ENCODE measurements around the gene LPAR1.

The LPAR1 gene

GRCh38 chr9:110971234-110971633, 67.0 kb downstream of the LPAR1 start:
- no peak overlapping the region for H3K27ac ChIP-seq
- H3K9me3 ChIP-seq (replicated peaks in 1 of 11): peaks cover 0 to 9% (median 0%) of the 10 kb centered on the region in 11 experiments; a peak in 1 of 22 replicates
- no peak for TF ChIP-seq Cebpa-rat (IDR thresholded peaks at IDR 0.05)
- peaks cover 0 to 11% (median 0%) of the 10 kb centered on the region in 10 experiments; a peak in 3 of 20 replicates for H3K4me1 ChIP-seq
- no peaks in the 10 kb centered on the region for H4K20me1 ChIP-seq
- H3K9ac ChIP-seq: no peak overlapping the region
- no peak overlapping the region for H3K4me2 ChIP-seq
- no peak overlapping the region for H3K4me3 ChIP-seq
- H3K36me3 ChIP-seq: no peaks in the 10 kb centered on the region
- peaks cover 0 to 70% (median 0%) of the 10 kb centered on the region in 11 experiments; a peak in 4 of 22 replicates for H3K27me3 ChIP-seq

DNA sequence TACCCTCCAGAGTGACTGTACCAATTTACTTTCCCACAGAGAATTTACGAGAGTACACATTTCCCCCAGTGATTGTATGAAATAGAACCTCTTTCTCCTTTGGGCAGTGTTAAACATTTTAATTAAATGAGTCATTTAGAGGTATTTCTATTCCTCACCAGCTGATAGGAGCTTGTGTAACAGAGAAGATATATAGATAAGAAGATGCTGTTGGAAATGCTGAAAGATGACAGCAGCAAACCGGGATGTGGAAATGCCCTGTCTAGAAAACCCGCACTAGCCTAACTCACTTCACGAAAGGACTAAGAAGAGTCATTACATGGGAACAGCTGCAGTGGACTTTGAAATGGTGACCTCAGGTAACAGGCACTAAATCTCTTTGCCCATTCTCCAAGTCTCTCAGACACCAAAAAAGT, 68.3 kb downstream of the LPAR1 start:
- Histone ChIP-seq H3K27ac (no peak overlapping the region), H3K4me1 (no peaks in the 10 kb centered on the region), H4K20me1 (no peaks in the 10 kb centered on the region), H3K36me3 (no peaks in the 10 kb centered on the region), H3K27me3 (peaks cover 0 to 79% (median 0%) of the 10 kb centered on the region in 11 experiments; a peak in 4 of 22 replicates), H3K4me3 (no peak overlapping the region), H3K9ac (no peak overlapping the region), H3K9me3 (replicated peaks in 1 of 11) (peaks cover 0 to 20% (median 0%) of the 10 kb centered on the region in 11 experiments; a peak in 5 of 22 replicates), H3K4me2 (no peak overlapping the region)
- no peak for TF ChIP-seq Cebpa-rat (IDR thresholded peaks at IDR 0.05)

DNA sequence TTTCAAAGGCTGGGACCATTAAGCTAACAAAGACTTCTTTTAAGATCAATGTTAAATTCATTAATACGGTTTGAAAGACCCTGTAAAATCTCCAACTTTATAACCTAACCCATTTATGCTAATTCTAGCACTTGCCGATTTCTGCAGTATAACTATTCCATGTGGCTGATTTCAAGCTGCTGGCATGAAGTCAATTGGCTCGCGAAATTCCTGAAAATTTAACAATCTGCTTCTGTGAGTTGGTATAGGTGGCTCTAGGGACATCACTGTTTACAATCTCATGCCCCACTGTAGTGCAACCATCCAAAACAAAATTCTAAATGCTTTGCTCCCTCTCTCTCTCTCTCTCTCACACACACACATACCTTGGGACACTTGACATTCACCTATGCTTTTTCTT, 70.2 kb downstream of the LPAR1 start:
- H3K4me1 ChIP-seq: no peaks in the 10 kb centered on the region
- no peak overlapping the region for H3K27ac ChIP-seq
- H3K9ac ChIP-seq: no peak overlapping the region
- H3K27me3 ChIP-seq: peaks cover 0 to 82% (median 0%) of the 10 kb centered on the region in 11 experiments; a peak in 4 of 22 replicates
- no peak overlapping the region for H3K4me3 ChIP-seq
- H3K36me3 ChIP-seq: no peaks in the 10 kb centered on the region
- peaks cover 0 to 21% (median 0%) of the 10 kb centered on the region in 11 experiments; a peak in 5 of 22 replicates for H3K9me3 ChIP-seq (replicated peaks in 1 of 11)
- no peak overlapping the region for H3K4me2 ChIP-seq
- H4K20me1 ChIP-seq: no peaks in the 10 kb centered on the region
- no peak for TF ChIP-seq Cebpa-rat (IDR thresholded peaks at IDR 0.05)

- peaks cover 0 to 82% (median 0%) of the 10 kb centered on the region in 11 experiments; a peak in 6 of 22 replicates for H3K27me3 ChIP-seq
- H4K20me1 ChIP-seq: no peaks in the 10 kb centered on the region
- H3K9me3 ChIP-seq (replicated peaks in 1 of 11): peaks cover 0 to 17% (median 0%) of the 10 kb centered on the region in 11 experiments; a peak in 6 of 22 replicates
- no peak for TF ChIP-seq Cebpa-rat (IDR thresholded peaks at IDR 0.05)
- no peak overlapping the region for H3K4me2 ChIP-seq
- no peak overlapping the region for H3K27ac ChIP-seq
- H3K36me3 ChIP-seq: no peaks in the 10 kb centered on the region
- H3K9ac ChIP-seq: no peak overlapping the region
- no peak overlapping the region for H3K4me3 ChIP-seq
- no peaks in the 10 kb centered on the region for H3K4me1 ChIP-seq
These were observed 71.1 kb downstream of the LPAR1 start for GRCh38 chr9:110967196-110967595.

GRCh38 chr9:110960288-110960687, 78.0 kb downstream of the LPAR1 start:
- H3K4me1 ChIP-seq: peaks cover 0 to 2% (median 0%) of the 10 kb centered on the region in 10 experiments; a peak in 5 of 20 replicates
- H3K27ac ChIP-seq: no peak overlapping the region
- H4K20me1 ChIP-seq: no peaks in the 10 kb centered on the region
- TF ChIP-seq Cebpa-rat (IDR thresholded peaks at IDR 0.05): no peak
- no peak overlapping the region for H3K4me2 ChIP-seq
- no peak overlapping the region for H3K9ac ChIP-seq
- H3K9me3 ChIP-seq (replicated peaks in 1 of 11): peaks cover 18 to 46% (median 19%) of the 10 kb centered on the region in 11 experiments
- no peak overlapping the region for H3K4me3 ChIP-seq
- peaks cover 0 to 95% (median 0%) of the 10 kb centered on the region in 11 experiments; a peak in 7 of 22 replicates for H3K27me3 ChIP-seq
- H3K36me3 ChIP-seq: no peaks in the 10 kb centered on the region

GRCh38 chr9:110958847-110959246, 79.4 kb downstream of the LPAR1 start:
- peaks cover 0 to 15% (median 10%) of the 10 kb centered on the region in 10 experiments; a peak in 13 of 20 replicates for H3K4me1 ChIP-seq
- no peak overlapping the region for H3K4me2 ChIP-seq
- H3K27ac ChIP-seq: no peak overlapping the region
- no peaks in the 10 kb centered on the region; a peak in 1 of 22 replicates for H4K20me1 ChIP-seq
- H3K36me3 ChIP-seq: no peaks in the 10 kb centered on the region
- H3K27me3 ChIP-seq: peaks cover 0 to 95% (median 0%) of the 10 kb centered on the region in 11 experiments; a peak in 7 of 22 replicates
- no peak overlapping the region for H3K4me3 ChIP-seq
- H3K9ac ChIP-seq: no peak overlapping the region
- no peak for TF ChIP-seq Cebpa-rat (IDR thresholded peaks at IDR 0.05)
- H3K9me3 ChIP-seq (replicated peaks in 1 of 11): peaks cover 19 to 49% (median 27%) of the 10 kb centered on the region in 11 experiments

DNA sequence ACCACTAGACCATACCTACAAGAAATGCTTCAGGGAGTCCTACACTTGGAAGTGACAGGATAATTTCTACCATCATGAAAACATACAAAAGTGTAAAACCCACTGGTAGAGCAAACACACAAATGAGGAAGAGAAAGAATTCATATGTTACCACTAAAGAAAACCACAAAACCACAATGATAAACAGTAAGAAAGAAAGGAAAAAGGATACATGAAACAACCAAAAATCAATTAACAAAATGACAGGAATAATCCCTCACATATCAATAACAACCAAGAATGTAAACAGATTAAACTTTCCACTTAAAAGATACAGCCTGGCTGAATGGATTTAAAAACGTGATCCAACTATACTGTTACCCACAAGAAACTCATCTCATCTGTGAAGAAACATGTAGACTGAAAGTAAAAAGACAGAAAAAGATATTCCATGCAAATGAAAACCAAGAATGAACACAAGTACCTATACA, 83.4 kb downstream of the LPAR1 start:
- H3K4me3 ChIP-seq: no peak overlapping the region
- no peaks in the 10 kb centered on the region for H3K36me3 ChIP-seq
- H3K4me2 ChIP-seq: peak overlapping the region in 8 of 11 experiments; percentile 10 to 43 (median 29); a peak in 10 of 22 replicates
- peaks cover 0 to 15% (median 10%) of the 10 kb centered on the region in 10 experiments; a peak in 13 of 20 replicates for H3K4me1 ChIP-seq
- H3K9ac ChIP-seq: no peak overlapping the region
- H3K9me3 ChIP-seq (replicated peaks in 1 of 11): peaks cover 37 to 50% (median 43%) of the 10 kb centered on the region in 11 experiments
- no peak for TF ChIP-seq Cebpa-rat (IDR thresholded peaks at IDR 0.05)
- H4K20me1 ChIP-seq: peaks cover 0 to 13% (median 0%) of the 10 kb centered on the region in 11 experiments; a peak in 3 of 22 replicates
- no peak overlapping the region for H3K27ac ChIP-seq
- H3K27me3 ChIP-seq: peaks cover 0 to 97% (median 0%) of the 10 kb centered on the region in 11 experiments; a peak in 7 of 22 replicates

DNA sequence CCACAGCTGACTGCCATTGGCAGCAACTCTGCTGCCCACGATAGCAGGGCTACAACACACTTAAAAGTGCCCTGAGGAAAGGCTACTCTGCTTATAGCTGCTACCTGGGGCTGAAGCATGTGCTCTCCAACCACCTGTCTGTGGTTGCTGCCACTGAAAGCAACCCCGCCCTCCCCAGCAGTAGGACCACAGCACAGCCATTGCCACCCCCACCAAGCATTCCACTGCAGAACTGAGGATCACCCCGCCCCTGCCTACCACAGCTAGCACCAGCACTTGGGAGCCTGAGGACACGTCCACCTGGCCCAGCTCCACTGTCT, 85.8 kb downstream of the LPAR1 start:
- Histone ChIP-seq H4K20me1 (peaks cover 0 to 13% (median 0%) of the 10 kb centered on the region in 11 experiments; a peak in 3 of 22 replicates), H3K4me3 (no peak overlapping the region), H3K36me3 (no peaks in the 10 kb centered on the region), H3K9me3 (replicated peaks in 1 of 11) (peaks cover 26 to 43% (median 32%) of the 10 kb centered on the region in 11 experiments), H3K27ac (no peak overlapping the region), H3K4me1 (peaks cover 0 to 15% (median 10%) of the 10 kb centered on the region in 10 experiments; a peak in 13 of 20 replicates), H3K9ac (no peak overlapping the region), H3K4me2 (no peak overlapping the region), H3K27me3 (peaks cover 0 to 97% (median 0%) of the 10 kb centered on the region in 11 experiments; a peak in 7 of 22 replicates)
- TF ChIP-seq Cebpa-rat (IDR thresholded peaks at IDR 0.05): no peak

DNA sequence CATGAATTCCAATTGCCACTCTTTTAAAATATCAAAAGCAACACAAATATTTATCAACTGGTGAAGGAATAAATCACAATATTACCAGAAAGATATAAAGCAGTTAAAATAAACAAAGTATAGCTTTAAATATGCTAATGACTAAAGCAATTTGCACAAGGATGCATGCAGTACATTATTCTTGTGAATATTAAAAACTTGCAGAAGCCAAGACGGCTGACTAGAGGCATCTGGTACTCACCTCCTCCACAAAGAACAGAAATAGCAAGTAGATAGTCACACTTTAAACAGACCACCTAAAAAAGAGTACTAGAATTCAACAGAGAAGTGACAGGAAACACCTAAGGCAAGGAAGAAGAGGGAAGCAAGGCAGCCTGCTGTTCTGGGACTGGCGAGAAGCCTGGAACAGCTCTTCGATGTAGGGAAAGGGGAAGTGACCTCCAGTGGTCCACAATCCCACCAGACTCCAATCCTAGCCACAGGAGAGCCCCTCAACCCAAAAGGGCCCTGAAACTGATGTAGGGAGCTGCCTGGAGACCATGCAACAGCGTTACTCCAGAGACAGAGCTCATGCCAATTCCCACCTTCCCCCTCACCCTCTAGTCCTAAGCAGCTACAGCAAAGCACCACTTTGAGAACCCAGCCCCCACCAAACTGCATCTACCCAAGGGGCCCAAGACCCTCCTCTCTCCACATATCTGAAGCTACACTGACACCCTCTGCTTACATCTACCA, 86.3 kb downstream of the LPAR1 start:
- H3K4me1 ChIP-seq: peaks cover 0 to 15% (median 10%) of the 10 kb centered on the region in 10 experiments; a peak in 13 of 20 replicates
- TF ChIP-seq Cebpa-rat (IDR thresholded peaks at IDR 0.05): no peak
- no peak overlapping the region for H3K27ac ChIP-seq
- H3K4me2 ChIP-seq: no peak overlapping the region
- H3K4me3 ChIP-seq: no peak overlapping the region
- H3K9me3 ChIP-seq (replicated peaks in 1 of 11): peaks cover 22 to 38% (median 27%) of the 10 kb centered on the region in 11 experiments
- peaks cover 0 to 97% (median 0%) of the 10 kb centered on the region in 11 experiments; a peak in 7 of 22 replicates for H3K27me3 ChIP-seq
- no peak overlapping the region for H3K9ac ChIP-seq
- H3K36me3 ChIP-seq: no peaks in the 10 kb centered on the region
- peaks cover 0 to 13% (median 0%) of the 10 kb centered on the region in 11 experiments; a peak in 3 of 22 replicates for H4K20me1 ChIP-seq
